H9 (cell line): ENCODE measurements around the gene PSMD5. TPM values are rescaled to one million over a fixed set of nuclear protein-coding genes. Genes with fewer than 3 reads are reported as not detected.

Source experiments
- DNase-seq: peaks from one replicate; pipeline ENCODE4 v3.0.0-alpha.2; 2017
- H2AFZ ChIP-seq: one replicate; pipeline ENCODE4 v1.6.1; 2013; ENCODE audit warnings: mild to moderate bottlenecking, low read length, control low read depth, moderate library complexity
- H2AK5ac ChIP-seq: 2 replicates; pipeline ENCODE4 v1.6.1; 2013; ENCODE audit warnings: low read length, control low read depth, mixed read lengths; ENCODE audit not compliant: insufficient read length
- H2BK120ac ChIP-seq: one replicate; pipeline ENCODE4 v1.6.1; 2013; ENCODE audit warnings: low read depth, mild to moderate bottlenecking, low read length, control low read depth, inconsistent platforms; ENCODE audit not compliant: poor library complexity, severe bottlenecking
- H2BK12ac ChIP-seq: 2 replicates; pipeline ENCODE4 v1.6.1; 2013; ENCODE audit warnings: low read length, control low read depth, mixed read lengths, low read depth; ENCODE audit not compliant: insufficient read length
- H2BK15ac ChIP-seq: 2 replicates; pipeline ENCODE4 v1.6.1; 2013; ENCODE audit warnings: low read depth, low read length, control low read depth
- H2BK20ac ChIP-seq: one replicate; pipeline ENCODE4 v1.6.1; 2013; ENCODE audit warnings: low read depth, mild to moderate bottlenecking, low read length, control low read depth, inconsistent platforms; ENCODE audit not compliant: poor library complexity, severe bottlenecking
- H2BK5ac ChIP-seq: 2 replicates; pipeline ENCODE4 v1.6.1; 2013; ENCODE audit warnings: low read length, control low read depth, mixed read lengths; ENCODE audit not compliant: insufficient read length
- H3K14ac ChIP-seq: 2 replicates; pipeline ENCODE4 v1.6.1; 2013; ENCODE audit warnings: low read length, control low read depth; ENCODE audit not compliant: insufficient read depth
- H3K18ac ChIP-seq: 2 replicates; pipeline ENCODE4 v1.6.1; 2013; ENCODE audit warnings: low read depth, mild to moderate bottlenecking, mixed read lengths, low read length, control low read depth; ENCODE audit not compliant: insufficient read length
- H3K23ac ChIP-seq: 2 replicates; pipeline ENCODE4 v1.6.1; 2013; ENCODE audit warnings: low read length, control low read depth, mixed read lengths, low read depth; ENCODE audit not compliant: insufficient read length
- H3K23me2 ChIP-seq: 2 replicates; pipeline ENCODE4 v1.6.1; 2013; ENCODE audit warnings: low read depth, mild to moderate bottlenecking, mixed read lengths, low read length, control low read depth; ENCODE audit not compliant: insufficient read length, poor library complexity, severe bottlenecking
- H3K27ac ChIP-seq: 2 replicates; pipeline ENCODE4 v1.5.1; 2013; ENCODE audit warnings: low read length, control low read depth, mixed read lengths, low read depth; ENCODE audit not compliant: insufficient read length
- H3K27me3 ChIP-seq: 2 replicates; pipeline ENCODE4 v1.6.1; 2013; ENCODE audit warnings: low read length, control low read depth, inconsistent platforms; ENCODE audit not compliant: insufficient read depth
- H3K4ac ChIP-seq: 2 replicates; pipeline ENCODE4 v1.6.1; 2013; ENCODE audit warnings: low read depth, mild to moderate bottlenecking, control low read depth, inconsistent platforms, low read length, moderate library complexity
- H3K4me1 ChIP-seq: 2 replicates; pipeline ENCODE4 v1.6.1; 2013; ENCODE audit warnings: low read length, control low read depth, inconsistent platforms; ENCODE audit not compliant: insufficient read depth
- H3K4me2 ChIP-seq: 2 replicates; pipeline ENCODE4 v1.6.1; 2013; ENCODE audit warnings: low read length, control low read depth, mixed read lengths; ENCODE audit not compliant: insufficient read length, insufficient read depth
- H3K56ac ChIP-seq: 2 replicates; pipeline ENCODE4 v1.6.1; 2013; ENCODE audit warnings: low read depth, mild to moderate bottlenecking, mixed read lengths, low read length, control low read depth; ENCODE audit not compliant: insufficient read length
- H3K79me1 ChIP-seq: 2 replicates; pipeline ENCODE4 v1.6.1; 2013; ENCODE audit warnings: low read depth, mild to moderate bottlenecking, moderate library complexity, low read length, control low read depth, inconsistent platforms; ENCODE audit not compliant: insufficient read depth, poor library complexity, severe bottlenecking
- H3K79me2 ChIP-seq: 2 replicates; pipeline ENCODE4 v1.6.1; 2013; ENCODE audit warnings: low read length, control low read depth, inconsistent platforms; ENCODE audit not compliant: insufficient read depth
- H3K9ac ChIP-seq: 2 replicates; pipeline ENCODE4 v1.6.1; 2013; ENCODE audit warnings: low read length, control low read depth, mixed read lengths; ENCODE audit not compliant: insufficient read length; ENCODE audit errors: extremely low read depth
- H3K9me3 ChIP-seq: one replicate; pipeline ENCODE4 v1.6.1; 2013; ENCODE audit warnings: low read depth, low read length, inconsistent platforms; ENCODE audit not compliant: control insufficient read depth
- H3T11ph ChIP-seq: one replicate; pipeline ENCODE4 v1.6.1; 2013; ENCODE audit warnings: mild to moderate bottlenecking, low read length, control low read depth, inconsistent platforms
- H4K20me1 ChIP-seq: one replicate; pipeline ENCODE4 v1.6.1; 2013; ENCODE audit not compliant: control insufficient read depth, insufficient read length, insufficient read depth
- H4K5ac ChIP-seq: 2 replicates; pipeline ENCODE4 v1.6.1; 2013; ENCODE audit warnings: low read depth, mild to moderate bottlenecking, mixed read lengths, low read length, control low read depth; ENCODE audit not compliant: insufficient read length
- H4K8ac ChIP-seq: replicated peaks from 2 replicates; pipeline ENCODE4 v1.6.1; 2013; ENCODE audit warnings: low read length, control low read depth, mixed read lengths, low read depth; ENCODE audit not compliant: insufficient read length
- H4K91ac ChIP-seq: 2 replicates; pipeline ENCODE4 v1.6.1; 2013; ENCODE audit warnings: low read depth, mild to moderate bottlenecking, moderate library complexity, mixed read lengths, low read length, control low read depth; ENCODE audit not compliant: insufficient read length
- H3K27ac Mint-ChIP-seq, 3 experiments: 2 replicates in 2 of 3; 3 replicates in 1 of 3; pipeline ENCODE4 v1.8.0; 2020 to 2021; ENCODE audit warnings: mixed read lengths in 3 of 3, mild to moderate bottlenecking in 1 of 3, moderate library complexity in 1 of 3
- H3K27me3 Mint-ChIP-seq: 2 replicates; pipeline ENCODE4 v1.8.0; 2021; ENCODE audit warnings: low read depth, mild to moderate bottlenecking, moderate library complexity, mixed read lengths
- H3K36me3 Mint-ChIP-seq, 3 experiments: 2 replicates in 2 of 3; 3 replicates in 1 of 3; pipeline ENCODE4 v1.8.0; 2020 to 2021; ENCODE audit warnings: low read depth in 3 of 3, mixed read lengths in 3 of 3; ENCODE audit not compliant: insufficient read depth in 1 of 3
- H3K4me1 Mint-ChIP-seq, 2 experiments: 2 replicates each; pipeline ENCODE4 v1.8.0; 2020; ENCODE audit warnings: mixed read lengths in 2 of 2
- H3K4me3 Mint-ChIP-seq, 2 experiments: 2 replicates in 1 of 2; 3 replicates in 1 of 2; pipeline ENCODE4 v1.8.0; 2020 to 2021; ENCODE audit warnings: mild to moderate bottlenecking in 2 of 2, mixed read lengths in 2 of 2, moderate library complexity in 1 of 2
- H3K9me3 Mint-ChIP-seq, 2 experiments: 2 replicates in 1 of 2; 3 replicates in 1 of 2; pipeline ENCODE4 v1.8.0; 2020; ENCODE audit warnings: mild to moderate bottlenecking in 2 of 2, mixed read lengths in 2 of 2, moderate library complexity in 1 of 2
- WGBS: extraction: QIAGEN DNeasy Blood & Tissue Kit; methylation state at CpG from one replicate; pipeline ENCODE4 v1.1.7; 2013; ENCODE audit warnings: missing lambda C conversion rate, low lambda C conversion rate, mixed read lengths; ENCODE audit not compliant: insufficient read length; ENCODE audit errors: extremely low coverage; 5-methylcytosine and 5-hydroxymethylcytosine counted together
- total RNA-seq: library from RNA; stranded (reverse); gene quantifications from 2 replicates; pipeline ENCODE4 v1.2.1, GENCODE V29; 2021
- TF ChIP-seq, protein P1 (sequence below): fragments of 200-600 bp; sonication (generic); conservative IDR thresholded peaks from 3 replicates; pipeline ENCODE4 v1.8.0; 2021; ENCODE audit warnings: antibody characterized with exemption, mild to moderate bottlenecking

Gene PSMD5
- total RNA-seq, 1 experiment from 2014 or later: 64.9 TPM

DNA sequence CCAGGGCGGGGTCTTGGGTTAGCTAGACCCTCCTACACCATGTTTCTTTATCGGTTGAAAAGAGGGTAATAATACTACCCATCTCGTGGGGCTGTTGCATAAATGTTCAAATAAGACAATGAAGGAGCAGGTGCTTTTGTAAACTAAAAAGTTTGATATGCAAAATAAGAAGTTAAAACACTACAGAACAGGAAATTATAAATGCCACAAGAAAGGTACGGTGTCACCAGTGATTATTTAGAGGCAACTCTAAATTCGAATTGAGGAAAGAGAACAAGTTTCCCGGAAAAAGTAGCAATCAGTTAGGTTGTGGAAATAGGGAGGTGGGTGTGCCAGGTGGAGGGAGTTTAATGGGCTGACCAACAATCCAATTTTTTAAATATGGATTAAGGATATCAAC lies 36.7 kb upstream of the PSMD5 start:
- DNase-seq: no peak
- peaks cover 8% of the 10 kb centered on the region for H3K27me3 Mint-ChIP-seq
- TF ChIP-seq, protein P1, sequence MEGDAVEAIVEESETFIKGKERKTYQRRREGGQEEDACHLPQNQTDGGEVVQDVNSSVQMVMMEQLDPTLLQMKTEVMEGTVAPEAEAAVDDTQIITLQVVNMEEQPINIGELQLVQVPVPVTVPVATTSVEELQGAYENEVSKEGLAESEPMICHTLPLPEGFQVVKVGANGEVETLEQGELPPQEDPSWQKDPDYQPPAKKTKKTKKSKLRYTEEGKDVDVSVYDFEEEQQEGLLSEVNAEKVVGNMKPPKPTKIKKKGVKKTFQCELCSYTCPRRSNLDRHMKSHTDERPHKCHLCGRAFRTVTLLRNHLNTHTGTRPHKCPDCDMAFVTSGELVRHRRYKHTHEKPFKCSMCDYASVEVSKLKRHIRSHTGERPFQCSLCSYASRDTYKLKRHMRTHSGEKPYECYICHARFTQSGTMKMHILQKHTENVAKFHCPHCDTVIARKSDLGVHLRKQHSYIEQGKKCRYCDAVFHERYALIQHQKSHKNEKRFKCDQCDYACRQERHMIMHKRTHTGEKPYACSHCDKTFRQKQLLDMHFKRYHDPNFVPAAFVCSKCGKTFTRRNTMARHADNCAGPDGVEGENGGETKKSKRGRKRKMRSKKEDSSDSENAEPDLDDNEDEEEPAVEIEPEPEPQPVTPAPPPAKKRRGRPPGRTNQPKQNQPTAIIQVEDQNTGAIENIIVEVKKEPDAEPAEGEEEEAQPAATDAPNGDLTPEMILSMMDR: no peak

More for the DNA sequence above, 36.7 kb upstream of the PSMD5 start:
- Histone ChIP-seq H2AK5ac (no peak overlapping the region), H3K4ac (no peak overlapping the region), H3K4me2 (no peak overlapping the region), H3K9me3 (no peaks in the 10 kb centered on the region), H4K20me1 (peaks cover 3% of the 10 kb centered on the region), H3K9ac (no peak overlapping the region), H2BK20ac (no peak overlapping the region), H2BK120ac (no peak overlapping the region), H4K5ac (no peak overlapping the region), H3K23ac (no peak overlapping the region), H3K18ac (no peak overlapping the region), H3K23me2 (peaks cover 5% of the 10 kb centered on the region), H3K4me1 (no peaks in the 10 kb centered on the region; the same call in 1 of the 2 replicates), H4K8ac (no peak overlapping the region), H2BK5ac (no peak overlapping the region), H3K79me1 (no peaks in the 10 kb centered on the region), H2BK12ac (no peak overlapping the region), H2AFZ (no peak overlapping the region), H3K14ac (no peak overlapping the region), H4K91ac (no peak overlapping the region), H2BK15ac (no peak overlapping the region), H3T11ph (no peak overlapping the region), H3K79me2 (no peaks in the 10 kb centered on the region), H3K27ac (no peak overlapping the region), H3K27me3 (peaks cover 2% of the 10 kb centered on the region; the same call in 1 of the 2 replicates), H3K56ac (no peak overlapping the region)
- no peaks in the 10 kb centered on the region for H3K9me3 Mint-ChIP-seq
- H3K4me3 Mint-ChIP-seq: no peak overlapping the region
- H3K27ac Mint-ChIP-seq: no peak overlapping the region
- H3K4me1 Mint-ChIP-seq: peaks cover 35 to 37% of the 10 kb centered on the region in 2 experiments
- peaks cover 0 to 5% (median 4%) of the 10 kb centered on the region in 3 experiments; a peak in 3 of 7 replicates for H3K36me3 Mint-ChIP-seq
- WGBS: no CpG with 5 or more reads among the region's 6 CpGs
